GM12891 (cell line): ENCODE data around the gene HOXB3.

ENCODE experiments used
- POLR2A ChIP-seq: IDR thresholded peaks from 2 replicates; pipeline ENCODE4 v1.6.1; 2011; ENCODE audit warnings: low read depth, low read length, control low read depth
- POLR2AphosphoS5 ChIP-seq: IDR thresholded peaks from 2 replicates; pipeline ENCODE4 v1.6.1; 2011; ENCODE audit warnings: low read depth, low read length, control low read depth
- SPI1 ChIP-seq: IDR thresholded peaks from 2 replicates; pipeline ENCODE4 v1.6.1; 2011; ENCODE audit warnings: low read depth, low read length, control low read depth
- TAF1 ChIP-seq: IDR thresholded peaks from 2 replicates; pipeline ENCODE4 v1.6.1; 2011; ENCODE audit warnings: low read depth, low read length, control low read depth

GRCh38 chr17:48527547-48527932 lies 62.5 kb downstream of the HOXB3 start:
- TF ChIP-seq TAF1 (no peak), POLR2A (no peak), POLR2AphosphoS5 (no peak), SPI1 (no peak)
